ENCODE results near the gene JAKMIP1.

JAKMIP1 gene

GRCh38 chr4:6192245-6192644 lies 8.1 kb downstream of the JAKMIP1 start:
- no peak overlapping the region for H3K27ac ChIP-seq (ENCODE audit: low read length)
- no peaks in the 10 kb centered on the region for H3K36me3 ChIP-seq (ENCODE audit: control insufficient read depth in 2 of 2, insufficient read depth in 2 of 2, low read length in 2 of 2)
- no peak overlapping the region for H3K9ac ChIP-seq (ENCODE audit: low read length in 2 of 2)
- H3K4me1 ChIP-seq (ENCODE audit: control insufficient read depth, insufficient read depth, low read length), result no peaks in the 10 kb centered on the region
- peaks cover 26 to 34% of the 10 kb centered on the region in 2 donors for H3K27me3 ChIP-seq (ENCODE audit: control insufficient read depth in 1 of 2, insufficient read depth in 2 of 2, low read length in 2 of 2)
- H3K4me3 ChIP-seq (ENCODE audit: low read length in 2 of 2), result no peak overlapping the region
- peaks cover 3 to 8% of the 10 kb centered on the region in 2 donors for H3K9me3 ChIP-seq (ENCODE audit: control insufficient read depth in 2 of 2, low read length in 2 of 2)

GRCh38 chr4:6191448-6192130 lies 8.8 kb downstream of the JAKMIP1 start:
- Histone ChIP-seq H3K9me3 (ENCODE audit: control insufficient read depth in 2 of 2, low read length in 2 of 2) (peaks cover 3 to 10% of the 10 kb centered on the region in 2 donors), H3K36me3 (ENCODE audit: control insufficient read depth in 2 of 2, insufficient read depth in 2 of 2, low read length in 2 of 2) (no peaks in the 10 kb centered on the region), H3K27me3 (ENCODE audit: control insufficient read depth in 1 of 2, insufficient read depth in 2 of 2, low read length in 2 of 2) (peaks cover 21 to 28% of the 10 kb centered on the region in 2 donors), H3K9ac (ENCODE audit: low read length in 2 of 2) (no peak overlapping the region), H3K27ac (ENCODE audit: low read length) (no peak overlapping the region), H3K4me1 (ENCODE audit: control insufficient read depth, insufficient read depth, low read length) (no peaks in the 10 kb centered on the region), H3K4me3 (ENCODE audit: low read length in 2 of 2) (no peak overlapping the region)

- Histone ChIP-seq H3K27ac (ENCODE audit: low read length) (no peak overlapping the region), H3K4me1 (ENCODE audit: control insufficient read depth, insufficient read depth, low read length) (no peaks in the 10 kb centered on the region), H3K27me3 (ENCODE audit: control insufficient read depth in 1 of 2, insufficient read depth in 2 of 2, low read length in 2 of 2) (peaks cover 12 to 19% of the 10 kb centered on the region in 2 donors), H3K4me3 (ENCODE audit: low read length in 2 of 2) (no peak overlapping the region), H3K36me3 (ENCODE audit: control insufficient read depth in 2 of 2, insufficient read depth in 2 of 2, low read length in 2 of 2) (no peaks in the 10 kb centered on the region), H3K9me3 (ENCODE audit: control insufficient read depth in 2 of 2, low read length in 2 of 2) (peaks cover 3 to 10% of the 10 kb centered on the region in 2 donors), H3K9ac (ENCODE audit: low read length in 2 of 2) (no peak overlapping the region)
These were observed 9.9 kb downstream of the JAKMIP1 start for GRCh38 chr4:6190486-6190885.

GRCh38 chr4:6189511-6189910 lies 10.8 kb downstream of the JAKMIP1 start:
- Histone ChIP-seq H3K27ac (ENCODE audit: low read length) (no peak overlapping the region), H3K9me3 (ENCODE audit: control insufficient read depth in 2 of 2, low read length in 2 of 2) (peaks cover 3 to 10% of the 10 kb centered on the region in 2 donors), H3K4me3 (ENCODE audit: low read length in 2 of 2) (no peak overlapping the region), H3K9ac (ENCODE audit: low read length in 2 of 2) (no peak overlapping the region), H3K4me1 (ENCODE audit: control insufficient read depth, insufficient read depth, low read length) (no peaks in the 10 kb centered on the region), H3K27me3 (ENCODE audit: control insufficient read depth in 1 of 2, insufficient read depth in 2 of 2, low read length in 2 of 2) (peaks cover 6 to 14% of the 10 kb centered on the region in 2 donors), H3K36me3 (ENCODE audit: control insufficient read depth in 2 of 2, insufficient read depth in 2 of 2, low read length in 2 of 2) (no peaks in the 10 kb centered on the region)

- Histone ChIP-seq H3K4me3 (ENCODE audit: low read length in 2 of 2) (no peak overlapping the region), H3K36me3 (ENCODE audit: control insufficient read depth in 2 of 2, insufficient read depth in 2 of 2, low read length in 2 of 2) (no peaks in the 10 kb centered on the region), H3K27me3 (ENCODE audit: control insufficient read depth in 1 of 2, insufficient read depth in 2 of 2, low read length in 2 of 2) (peaks cover 1 to 12% of the 10 kb centered on the region in 2 donors), H3K9me3 (ENCODE audit: control insufficient read depth in 2 of 2, low read length in 2 of 2) (peaks cover 3 to 10% of the 10 kb centered on the region in 2 donors), H3K9ac (ENCODE audit: low read length in 2 of 2) (no peak overlapping the region), H3K4me1 (ENCODE audit: control insufficient read depth, insufficient read depth, low read length) (no peaks in the 10 kb centered on the region), H3K27ac (ENCODE audit: low read length) (no peak overlapping the region)
These were observed 11.6 kb downstream of the JAKMIP1 start for GRCh38 chr4:6188687-6189305.

- Histone ChIP-seq H3K9me3 (ENCODE audit: control insufficient read depth in 2 of 2, low read length in 2 of 2) (peaks cover 3 to 23% of the 10 kb centered on the region in 2 donors), H3K36me3 (ENCODE audit: control insufficient read depth in 2 of 2, insufficient read depth in 2 of 2, low read length in 2 of 2) (no peaks in the 10 kb centered on the region), H3K9ac (ENCODE audit: low read length in 2 of 2) (no peak overlapping the region), H3K27me3 (ENCODE audit: control insufficient read depth in 1 of 2, insufficient read depth in 2 of 2, low read length in 2 of 2) (peaks cover 3 to 6% of the 10 kb centered on the region in 2 donors), H3K27ac (ENCODE audit: low read length) (no peak overlapping the region), H3K4me3 (ENCODE audit: low read length in 2 of 2) (no peak overlapping the region), H3K4me1 (ENCODE audit: control insufficient read depth, insufficient read depth, low read length) (no peaks in the 10 kb centered on the region)
These were observed 16.2 kb downstream of the JAKMIP1 start for GRCh38 chr4:6184169-6184568.

GRCh38 chr4:6183740-6184139 lies 16.6 kb downstream of the JAKMIP1 start:
- H3K9ac ChIP-seq (ENCODE audit: low read length in 2 of 2), result no peak overlapping the region
- no peaks in the 10 kb centered on the region for H3K36me3 ChIP-seq (ENCODE audit: control insufficient read depth in 2 of 2, insufficient read depth in 2 of 2, low read length in 2 of 2)
- H3K4me3 ChIP-seq (ENCODE audit: low read length in 2 of 2), result no peak overlapping the region
- H3K4me1 ChIP-seq (ENCODE audit: control insufficient read depth, insufficient read depth, low read length), result no peaks in the 10 kb centered on the region
- H3K9me3 ChIP-seq (ENCODE audit: control insufficient read depth in 2 of 2, low read length in 2 of 2), result peaks cover 3 to 23% of the 10 kb centered on the region in 2 donors
- H3K27me3 ChIP-seq (ENCODE audit: control insufficient read depth in 1 of 2, insufficient read depth in 2 of 2, low read length in 2 of 2), result peaks cover 4 to 7% of the 10 kb centered on the region in 2 donors
- H3K27ac ChIP-seq (ENCODE audit: low read length), result no peak overlapping the region

- Histone ChIP-seq H3K9me3 (ENCODE audit: control insufficient read depth in 2 of 2, low read length in 2 of 2) (peaks cover 0 to 15% of the 10 kb centered on the region in 2 donors), H3K36me3 (ENCODE audit: control insufficient read depth in 2 of 2, insufficient read depth in 2 of 2, low read length in 2 of 2) (no peaks in the 10 kb centered on the region), H3K27me3 (ENCODE audit: control insufficient read depth in 1 of 2, insufficient read depth in 2 of 2, low read length in 2 of 2) (peaks cover 4 to 5% of the 10 kb centered on the region in 2 donors), H3K4me3 (ENCODE audit: low read length in 2 of 2) (no peak overlapping the region), H3K27ac (ENCODE audit: low read length) (no peak overlapping the region), H3K9ac (ENCODE audit: low read length in 2 of 2) (no peak overlapping the region), H3K4me1 (ENCODE audit: control insufficient read depth, insufficient read depth, low read length) (no peaks in the 10 kb centered on the region)
These were observed 17.7 kb downstream of the JAKMIP1 start for GRCh38 chr4:6182376-6183280.

GRCh38 chr4:6180841-6181631 lies 19.3 kb downstream of the JAKMIP1 start:
- H3K36me3 ChIP-seq (ENCODE audit: control insufficient read depth in 2 of 2, insufficient read depth in 2 of 2, low read length in 2 of 2), result no peaks in the 10 kb centered on the region
- no peaks in the 10 kb centered on the region for H3K4me1 ChIP-seq (ENCODE audit: control insufficient read depth, insufficient read depth, low read length)
- no peak overlapping the region for H3K27ac ChIP-seq (ENCODE audit: low read length)
- H3K9me3 ChIP-seq (ENCODE audit: control insufficient read depth in 2 of 2, low read length in 2 of 2), result peaks cover 0 to 13% of the 10 kb centered on the region in 2 donors
- H3K27me3 ChIP-seq (ENCODE audit: control insufficient read depth in 1 of 2, insufficient read depth in 2 of 2, low read length in 2 of 2), result peaks cover 4 to 7% of the 10 kb centered on the region in 2 donors
- no peak overlapping the region for H3K9ac ChIP-seq (ENCODE audit: low read length in 2 of 2)
- H3K4me3 ChIP-seq (ENCODE audit: low read length in 2 of 2), result no peak overlapping the region

- Histone ChIP-seq H3K9me3 (ENCODE audit: control insufficient read depth in 2 of 2, low read length in 2 of 2) (peaks cover 0 to 13% of the 10 kb centered on the region in 2 donors), H3K36me3 (ENCODE audit: control insufficient read depth in 2 of 2, insufficient read depth in 2 of 2, low read length in 2 of 2) (no peaks in the 10 kb centered on the region), H3K27ac (ENCODE audit: low read length) (no peak overlapping the region), H3K27me3 (ENCODE audit: control insufficient read depth in 1 of 2, insufficient read depth in 2 of 2, low read length in 2 of 2) (peaks cover 4 to 7% of the 10 kb centered on the region in 2 donors), H3K4me3 (ENCODE audit: low read length in 2 of 2) (no peak overlapping the region), H3K9ac (ENCODE audit: low read length in 2 of 2) (no peak overlapping the region), H3K4me1 (ENCODE audit: control insufficient read depth, insufficient read depth, low read length) (no peaks in the 10 kb centered on the region)
These were observed 21.0 kb downstream of the JAKMIP1 start for GRCh38 chr4:6179362-6179761.

Measured in stomach smooth muscle (tissue), 2 donors.